ENCODE data around the gene ABHD12B.
"Not testable (repeated sequence)": the region's sequence is repeated elsewhere in the genome, so short reads cannot be mapped to it uniquely, and the experiment has no call there.

The ABHD12B gene

DNA sequence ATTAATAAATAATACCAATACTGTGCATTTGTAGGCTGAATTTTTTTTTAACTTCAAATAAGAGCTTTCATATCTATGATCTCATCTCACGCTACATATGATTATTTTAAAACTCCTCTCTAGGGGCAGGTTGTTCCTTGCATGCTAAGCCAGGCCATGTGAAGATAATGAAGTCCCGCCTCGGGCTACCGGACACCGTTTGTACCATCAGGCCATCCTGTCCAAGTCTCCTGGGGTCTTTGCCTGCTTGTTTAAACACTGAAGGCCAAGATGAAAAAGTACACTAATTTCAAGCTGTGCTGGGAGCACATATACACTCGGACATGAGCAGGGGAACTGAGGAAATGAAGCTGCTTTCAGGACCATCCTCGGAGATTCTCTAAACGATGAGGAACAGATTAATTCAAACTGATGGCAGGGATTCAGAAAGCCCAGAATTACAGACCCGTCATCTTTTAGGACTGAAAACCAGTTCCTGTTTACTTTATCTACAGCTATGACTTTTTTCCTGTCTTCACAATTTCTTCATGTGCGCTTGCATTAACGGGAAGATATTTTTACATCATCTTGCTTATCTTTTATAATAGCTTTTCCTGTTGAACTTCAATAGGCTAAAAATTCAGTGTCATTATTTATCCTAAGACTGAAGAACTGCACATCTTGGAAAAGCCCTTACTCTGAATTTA lies 6.3 kb upstream of the ABHD12B start:
- no peak overlapping the region for H3K4me3 ChIP-seq (ENCODE audit: low read depth, low read length)
- peaks cover 12% of the 10 kb centered on the region for H3K27me3 ChIP-seq (ENCODE audit: control insufficient read depth, insufficient read depth, low read length)
- H3K9ac ChIP-seq (ENCODE audit: low read length): no peak overlapping the region
- H3K9me3 ChIP-seq (ENCODE audit: control insufficient read depth, insufficient read depth, low read depth, low read length): no peaks in the 10 kb centered on the region
- no peaks in the 10 kb centered on the region for H3K36me3 ChIP-seq (ENCODE audit: control insufficient read depth, insufficient read depth, low read length)
- H3K27ac ChIP-seq (ENCODE audit: low read depth, low read length): no peak overlapping the region
- H3K4me1 ChIP-seq (ENCODE audit: control insufficient read depth, insufficient read depth, low read length): peaks cover 20% of the 10 kb centered on the region

DNA sequence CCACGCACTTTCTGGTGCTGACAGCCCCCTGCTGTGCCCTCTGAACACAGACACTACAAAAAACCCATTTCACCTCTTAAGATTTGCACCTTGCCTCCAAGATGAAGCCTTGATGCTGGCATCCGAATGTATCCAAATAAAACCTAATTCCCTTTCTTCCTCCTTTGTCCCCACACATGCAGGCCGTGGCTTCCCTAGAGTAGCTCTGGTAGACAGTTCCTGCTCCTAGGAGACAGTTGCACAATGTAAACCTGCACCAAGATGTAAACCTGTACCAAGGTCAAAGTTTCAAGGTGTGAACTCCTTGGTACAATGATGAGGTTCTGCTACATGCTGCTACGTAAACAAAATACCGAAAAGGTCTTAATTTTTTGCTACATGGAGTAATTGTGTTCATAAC lies 625 bp upstream of the ABHD12B start:
- no peak overlapping the region for H3K9ac ChIP-seq (ENCODE audit: low read length)
- no peak overlapping the region for H3K4me3 ChIP-seq (ENCODE audit: low read depth, low read length)
- H3K9me3 ChIP-seq (ENCODE audit: control insufficient read depth, insufficient read depth, low read depth, low read length): no peaks in the 10 kb centered on the region
- peaks cover 21% of the 10 kb centered on the region for H3K4me1 ChIP-seq (ENCODE audit: control insufficient read depth, insufficient read depth, low read length)
- no peak overlapping the region for H3K27ac ChIP-seq (ENCODE audit: low read depth, low read length)
- no peaks in the 10 kb centered on the region for H3K36me3 ChIP-seq (ENCODE audit: control insufficient read depth, insufficient read depth, low read length)
- H3K27me3 ChIP-seq (ENCODE audit: control insufficient read depth, insufficient read depth, low read length): peaks cover 46% of the 10 kb centered on the region

DNA sequence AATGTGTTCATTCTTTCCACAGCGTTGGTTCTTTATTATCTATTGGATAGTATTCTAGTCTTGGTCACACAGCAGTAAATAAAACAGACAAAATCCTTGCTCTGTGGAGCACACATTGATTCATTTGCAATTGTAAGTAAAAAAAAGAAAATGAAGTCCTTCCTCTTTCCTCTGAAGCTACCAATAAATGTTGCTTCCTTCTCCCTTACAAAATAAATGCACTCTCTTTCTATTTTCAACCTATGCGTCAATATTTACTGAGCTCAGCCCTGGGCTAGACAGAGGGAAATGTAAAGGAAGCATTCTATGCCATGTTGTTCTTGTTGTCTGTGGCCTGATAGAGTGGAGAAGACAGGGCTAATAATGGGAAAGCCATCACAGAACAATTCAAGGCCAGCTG lies 2.9 kb downstream of the ABHD12B start:
- no peak overlapping the region for H3K9ac ChIP-seq (ENCODE audit: low read length)

GRCh38 chr14:50875359-50876070 lies 3.7 kb downstream of the ABHD12B start:
- H3K36me3 ChIP-seq (ENCODE audit: control insufficient read depth, insufficient read depth, low read length): no peaks in the 10 kb centered on the region
- peaks cover 27% of the 10 kb centered on the region for H3K4me1 ChIP-seq (ENCODE audit: control insufficient read depth, insufficient read depth, low read length)
- no peak overlapping the region for H3K4me3 ChIP-seq (ENCODE audit: low read depth, low read length)

More for the DNA sequence above, 2.9 kb downstream of the ABHD12B start:
- Histone ChIP-seq H3K9me3 (ENCODE audit: control insufficient read depth, insufficient read depth, low read depth, low read length) (no peaks in the 10 kb centered on the region), H3K36me3 (ENCODE audit: control insufficient read depth, insufficient read depth, low read length) (no peaks in the 10 kb centered on the region), H3K27ac (ENCODE audit: low read depth, low read length) (no peak overlapping the region), H3K27me3 (ENCODE audit: control insufficient read depth, insufficient read depth, low read length) (peaks cover 42% of the 10 kb centered on the region), H3K4me1 (ENCODE audit: control insufficient read depth, insufficient read depth, low read length) (peaks cover 27% of the 10 kb centered on the region), H3K4me3 (ENCODE audit: low read depth, low read length) (no peak overlapping the region)

GRCh38 chr14:50882932-50883826 lies 11.3 kb downstream of the ABHD12B start:
- Histone ChIP-seq H3K4me3 (ENCODE audit: low read depth, low read length) (no peak overlapping the region), H3K4me1 (ENCODE audit: control insufficient read depth, insufficient read depth, low read length) (peaks cover 25% of the 10 kb centered on the region), H3K9me3 (ENCODE audit: control insufficient read depth, insufficient read depth, low read depth, low read length) (no peaks in the 10 kb centered on the region), H3K36me3 (ENCODE audit: control insufficient read depth, insufficient read depth, low read length) (no peaks in the 10 kb centered on the region), H3K9ac (ENCODE audit: low read length) (no peak overlapping the region), H3K27ac (ENCODE audit: low read depth, low read length) (no peak overlapping the region), H3K27me3 (ENCODE audit: control insufficient read depth, insufficient read depth, low read length) (no peaks in the 10 kb centered on the region)

More at GRCh38 chr14:50875359-50876070, 3.7 kb downstream of the ABHD12B start:
- Histone ChIP-seq H3K9ac (ENCODE audit: low read length) (no peak overlapping the region), H3K9me3 (ENCODE audit: control insufficient read depth, insufficient read depth, low read depth, low read length) (no peaks in the 10 kb centered on the region), H3K27me3 (ENCODE audit: control insufficient read depth, insufficient read depth, low read length) (peaks cover 34% of the 10 kb centered on the region), H3K27ac (ENCODE audit: low read depth, low read length) (no peak overlapping the region)

DNA sequence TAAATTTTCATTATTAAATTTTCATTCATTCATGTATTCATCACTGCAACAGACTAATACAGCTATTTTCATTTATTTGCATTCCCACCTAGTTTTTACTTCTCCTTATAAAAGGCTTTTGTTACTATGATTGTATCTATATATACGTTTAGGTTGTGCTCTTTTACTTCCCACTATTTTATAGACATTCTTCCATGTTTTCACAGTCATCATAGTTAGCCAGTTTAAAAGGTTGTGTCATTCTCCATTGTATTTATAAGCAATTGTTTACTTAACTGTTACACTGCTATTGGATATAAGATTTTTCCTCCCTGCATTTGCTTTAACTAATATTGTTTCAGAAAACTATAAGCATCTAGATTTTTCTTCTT lies 12.0 kb downstream of the ABHD12B start:
- Histone ChIP-seq H3K4me3 (ENCODE audit: low read depth, low read length) (no peak overlapping the region), H3K36me3 (ENCODE audit: control insufficient read depth, insufficient read depth, low read length) (no peaks in the 10 kb centered on the region), H3K27ac (ENCODE audit: low read depth, low read length) (no peak overlapping the region), H3K9ac (ENCODE audit: low read length) (no peak overlapping the region), H3K4me1 (ENCODE audit: control insufficient read depth, insufficient read depth, low read length) (peaks cover 25% of the 10 kb centered on the region), H3K9me3 (ENCODE audit: control insufficient read depth, insufficient read depth, low read depth, low read length) (no peaks in the 10 kb centered on the region), H3K27me3 (ENCODE audit: control insufficient read depth, insufficient read depth, low read length) (no peaks in the 10 kb centered on the region)

DNA sequence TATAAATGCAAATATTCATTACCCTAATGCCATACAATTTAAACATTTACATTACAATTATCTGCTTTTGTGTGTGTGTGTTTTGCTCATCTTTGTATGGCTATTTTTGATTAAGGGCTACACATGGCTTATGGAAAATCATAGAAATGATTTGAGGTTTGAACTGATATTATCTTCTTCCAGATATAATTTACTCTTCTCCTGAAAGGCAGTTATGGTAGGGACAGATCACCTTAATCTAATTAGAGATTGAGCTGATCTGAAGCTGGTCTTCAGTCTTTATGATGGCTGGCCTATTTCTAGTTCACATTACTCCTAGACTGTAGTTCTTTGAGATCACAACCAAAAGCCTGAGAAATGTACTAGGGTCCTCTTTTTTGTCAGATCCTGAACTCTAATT lies 15.6 kb downstream of the ABHD12B start:
- no peaks in the 10 kb centered on the region for H3K9me3 ChIP-seq (ENCODE audit: control insufficient read depth, insufficient read depth, low read depth, low read length)
- H3K36me3 ChIP-seq (ENCODE audit: control insufficient read depth, insufficient read depth, low read length): no peaks in the 10 kb centered on the region
- peaks cover 28% of the 10 kb centered on the region for H3K4me1 ChIP-seq (ENCODE audit: control insufficient read depth, insufficient read depth, low read length)
- H3K4me3 ChIP-seq (ENCODE audit: low read depth, low read length): no peak overlapping the region
- no peaks in the 10 kb centered on the region for H3K27me3 ChIP-seq (ENCODE audit: control insufficient read depth, insufficient read depth, low read length)
- H3K27ac ChIP-seq (ENCODE audit: low read depth, low read length): no peak overlapping the region
- no peak overlapping the region for H3K9ac ChIP-seq (ENCODE audit: low read length)

GRCh38 chr14:50892255-50892654 lies 20.4 kb downstream of the ABHD12B start:
- Histone ChIP-seq H3K4me3 (ENCODE audit: low read depth, low read length) (peak overlapping the region; percentile 41; the same call in 1 of the 2 replicates), H3K36me3 (ENCODE audit: control insufficient read depth, insufficient read depth, low read length) (no peaks in the 10 kb centered on the region), H3K4me1 (ENCODE audit: control insufficient read depth, insufficient read depth, low read length) (peaks cover 19% of the 10 kb centered on the region), H3K9ac (ENCODE audit: low read length) (no peak overlapping the region), H3K27ac (ENCODE audit: low read depth, low read length) (no peak overlapping the region), H3K9me3 (ENCODE audit: control insufficient read depth, insufficient read depth, low read depth, low read length) (no peaks in the 10 kb centered on the region), H3K27me3 (ENCODE audit: control insufficient read depth, insufficient read depth, low read length) (no peaks in the 10 kb centered on the region)

DNA sequence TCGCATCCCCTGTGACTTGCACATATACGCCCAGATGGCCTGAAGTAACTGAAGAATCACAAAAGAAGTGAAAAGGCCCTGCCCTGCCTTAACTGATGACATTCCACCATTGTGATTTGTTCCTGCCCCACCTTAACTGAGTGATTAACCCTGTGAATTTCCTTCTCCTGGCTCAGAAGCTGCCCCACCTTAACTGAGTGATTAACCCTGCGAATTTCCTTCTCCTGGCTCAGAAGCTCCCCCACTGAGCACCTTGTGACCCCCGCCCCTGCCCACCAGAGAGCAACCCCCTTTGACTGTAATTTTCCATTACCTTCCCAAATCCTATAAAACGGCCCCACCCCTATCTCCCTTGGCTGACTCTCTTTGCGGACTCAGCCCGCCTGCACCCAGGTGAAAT lies 24.6 kb downstream of the ABHD12B start:
- peak overlapping the region; percentile 52; the same call in 1 of the 2 replicates for H3K4me3 ChIP-seq (ENCODE audit: low read depth, low read length)
- H3K36me3 ChIP-seq (ENCODE audit: control insufficient read depth, insufficient read depth, low read length): peaks cover 11% of the 10 kb centered on the region; the same call in 1 of the 2 replicates
- not testable (repeated sequence) for H3K9me3 ChIP-seq (ENCODE audit: control insufficient read depth, insufficient read depth, low read depth, low read length); H3K27me3 ChIP-seq (ENCODE audit: control insufficient read depth, insufficient read depth, low read length)
- H3K27ac ChIP-seq (ENCODE audit: low read depth, low read length): peak overlapping the region; percentile 81; the same call in 1 of the 2 replicates
- peak overlapping the region; percentile 81 for H3K9ac ChIP-seq (ENCODE audit: low read length)
- peaks cover 35% of the 10 kb centered on the region for H3K4me1 ChIP-seq (ENCODE audit: control insufficient read depth, insufficient read depth, low read length)

- not testable (repeated sequence) for H3K9me3 ChIP-seq (ENCODE audit: control insufficient read depth, insufficient read depth, low read depth, low read length); H3K27me3 ChIP-seq (ENCODE audit: control insufficient read depth, insufficient read depth, low read length)
- Histone ChIP-seq H3K27ac (ENCODE audit: low read depth, low read length) (peak overlapping the region; percentile 89), H3K36me3 (ENCODE audit: control insufficient read depth, insufficient read depth, low read length) (peaks cover 16% of the 10 kb centered on the region; the same call in 1 of the 2 replicates), H3K4me3 (ENCODE audit: low read depth, low read length) (peak overlapping the region; percentile 52), H3K4me1 (ENCODE audit: control insufficient read depth, insufficient read depth, low read length) (peaks cover 32% of the 10 kb centered on the region), H3K9ac (ENCODE audit: low read length) (peak overlapping the region; percentile 81)
Measured at GRCh38 chr14:50897005-50897404, 25.2 kb downstream of the ABHD12B start.

All from HUES6 (cell line).